HG02759 (cell line): ENCODE data around the gene MTF1.
"Not testable (repeated sequence)": the region's sequence is repeated elsewhere in the genome, so short reads cannot be mapped to it uniquely, and the experiment has no call there.

Experiments used
- ATAC-seq: cut with Tn5 transposase; IDR thresholded peaks from one replicate; pipeline ENCODE4 v1.9.1; 2021; ENCODE audit warnings: mild to moderate bottlenecking, moderate library complexity; ENCODE audit not compliant: unreplicated experiment

MTF1 gene

GRCh38 chr1:37794372-37795339 is 64.7 kb downstream of the MTF1 start:
- peak; percentile 37 for ATAC-seq

- ATAC-seq: peak; percentile 73
Measured at GRCh38 chr1:37793773-37794371, 65.5 kb downstream of the MTF1 start, which contains the start of gene MANEAL. MANEAL (plus strand) TSS chr1:37793847; CDS start chr1:37794183, 336 bp downstream.

GRCh38 chr1:37792943-37793686 is 66.3 kb downstream of the MTF1 start:
- no peak for ATAC-seq

GRCh38 chr1:37782491-37782890 is 76.9 kb downstream of the MTF1 start:
- ATAC-seq: no peak

GRCh38 chr1:37778654-37779053 is 80.7 kb downstream of the MTF1 start:
- no peak for ATAC-seq

- no peak for ATAC-seq
Measured at GRCh38 chr1:37776946-37777516, 82.4 kb downstream of the MTF1 start.

- not testable (repeated sequence) for ATAC-seq
Measured at GRCh38 chr1:37771440-37771839, 88.0 kb downstream of the MTF1 start.

GRCh38 chr1:37767488-37767887 is 91.9 kb downstream of the MTF1 start:
- ATAC-seq: no peak

GRCh38 chr1:37765916-37766664 is 93.3 kb downstream of the MTF1 start:
- ATAC-seq: no peak

GRCh38 chr1:37764888-37765441 is 94.4 kb downstream of the MTF1 start, which contains the start of gene EPHA10:
EPHA10 (minus strand) TSS chr1:37765120; CDS start chr1:37765066, 54 bp downstream.
- no peak for ATAC-seq

GRCh38 chr1:37764414-37764825 is 95.0 kb downstream of the MTF1 start:
- ATAC-seq: no peak

- ATAC-seq: no peak
Measured at GRCh38 chr1:37763791-37764413, 95.5 kb downstream of the MTF1 start.

GRCh38 chr1:37762516-37762915 is 96.9 kb downstream of the MTF1 start:
- no peak for ATAC-seq

- no peak for ATAC-seq
Measured at GRCh38 chr1:37761416-37762095, 97.8 kb downstream of the MTF1 start.
